K562 (cell line): ENCODE results near the gene CACNA2D3. TPM values are rescaled to one million over a fixed set of nuclear protein-coding genes. Genes with fewer than 3 reads are reported as not detected.

Experiments used
- GTF3C2 ChIP-seq: IDR thresholded peaks from 3 replicates; pipeline ENCODE4 v1.6.1; 2011; ENCODE audit warnings: borderline replicate concordance, mild to moderate bottlenecking, moderate library complexity; ENCODE audit not compliant: insufficient read length; ENCODE audit errors: extremely low read depth
- HCFC1 ChIP-seq: IDR thresholded peaks from 2 replicates; pipeline ENCODE4 v1.6.1; 2012; ENCODE audit warnings: low read depth, low read length, improper control_type of control experiment
- MGA ChIP-seq: fragments of 450-650 bp; IDR thresholded peaks from 2 replicates; pipeline ENCODE4 v1.6.1; 2016; ENCODE audit warnings: mild to moderate bottlenecking, moderate library complexity
- PHF8 ChIP-seq: fragments of 200-600 bp; sonication (generic); IDR thresholded peaks from 2 replicates; pipeline ENCODE4 v1.6.1; 2012; ENCODE audit warnings: mixed run types, mild to moderate bottlenecking, inconsistent platforms, low read length, moderate library complexity, borderline replicate concordance
- SAFB ChIP-seq: fragments of 200-400 bp; formaldehyde crosslinking; IDR thresholded peaks from 2 replicates; pipeline ENCODE4 v1.6.1; 2017; ENCODE audit warnings: low read depth, low read length, borderline replicate concordance
- polyA plus RNA-seq, 8 experiments: library from polyadenylated mRNA; depleted of rRNA in 4 of 8; stranded (reverse) in 5 of 8; unstranded in 3 of 8; fragments of >200 nt; fragmentation: Nextera tagmentation in 2 of 8; fragmentation: Illumina TruSeq in 1 of 8; extraction: Ambion mirVana in 2 of 8; extraction: Trizol in 1 of 8; gene quantifications; 2 replicates each; pipeline versions ENCODE4 v1.2.1 to v1.2.3, GENCODE V29; 2011 to 2014; ENCODE audit warnings: inconsistent platforms in 1 of 8, missing spikeins in 1 of 8
- total RNA-seq, 7 experiments: library from RNA; depleted of rRNA in 6 of 7; stranded (reverse); fragments of >200 nt in 6 of 7; fragmentation: Illumina TruSeq in 2 of 7; extraction: Trizol in 2 of 7; gene quantifications; 2 replicates each; pipeline versions ENCODE4 v1.2.1 to v1.2.3, GENCODE V29; 2011 to 2021; ENCODE audit warnings: low replicate concordance in 1 of 7

The CACNA2D3 gene
- total and polyA plus RNA-seq, 9 of the 15 experiments (the other 6 are each of a cell fraction or from before 2014, with no cell fraction given): 0.01 TPM; not detected in 8

- TF ChIP-seq MGA: no peak
- no peak for TF ChIP-seq GTF3C2
- no peak for TF ChIP-seq PHF8
- TF ChIP-seq HCFC1: no peak
- TF ChIP-seq SAFB: no peak
- TF ChIP-seq, all 486 proteins: peak for 0
Measured at GRCh38 chr3:54484334-54484733, 362.0 kb downstream of the CACNA2D3 start (continued).
